DMS153 treated with DMSO at 0.1 percent for 48 hours (cell line): ENCODE results near the gene SSX7.
"Not testable (repeated sequence)": the region's sequence is repeated elsewhere in the genome, so short reads cannot be mapped to it uniquely, and the experiment has no call there.

Experiments
- DNase-seq: peaks from one replicate; lab custom pipeline; 2025; ENCODE audit not compliant: unreplicated experiment; lab: John Stamatoyannopoulos, UW

SSX7 gene

GRCh38 chrX:52654800-52655199, at the start of gene SSX7:
SSX7 (minus strand) TSS chrX:52654900; CDS start chrX:52653472, 1,428 bp downstream.
- not testable (repeated sequence) for DNase-seq

- not testable (repeated sequence) for DNase-seq
Measured at GRCh38 chrX:52692034-52692433, 37.3 kb upstream of the SSX7 start.

GRCh38 chrX:52662218-52662617, 7.5 kb upstream of the SSX7 start:
- not testable (repeated sequence) for DNase-seq

GRCh38 chrX:52655475-52655874, 775 bp upstream of the SSX7 start:
- not testable (repeated sequence) for DNase-seq

- DNase-seq, result not testable (repeated sequence)
Measured at GRCh38 chrX:52650676-52651075, 4.0 kb downstream of the SSX7 start.

GRCh38 chrX:52648956-52649355, 5.7 kb downstream of the SSX7 start:
- DNase-seq, result not testable (repeated sequence)

GRCh38 chrX:52628483-52628882, 26.2 kb downstream of the SSX7 start:
- not testable (repeated sequence) for DNase-seq

- not testable (repeated sequence) for DNase-seq
Measured at GRCh38 chrX:52620661-52621060, 34.0 kb downstream of the SSX7 start.

GRCh38 chrX:52608961-52609360, 45.7 kb downstream of the SSX7 start:
- DNase-seq, result no peak

GRCh38 chrX:52603151-52603550, 51.5 kb downstream of the SSX7 start:
- not testable (repeated sequence) for DNase-seq

GRCh38 chrX:52598886-52599285, 55.8 kb downstream of the SSX7 start:
- no peak for DNase-seq

GRCh38 chrX:52594658-52595057, 60.0 kb downstream of the SSX7 start:
- DNase-seq, result no peak
